OCI-LY1 (cell line): ENCODE results near the gene AGAP3.

Source experiments
- H2AFZ ChIP-seq: fragments of 200-600 bp; sonication (generic), shearing (Covaris generic); 2 replicates; pipeline ENCODE4 v1.6.0; 2014; ENCODE audit warnings: antibody characterized with exemption, mild to moderate bottlenecking, low read length
- H3F3A ChIP-seq: fragments of 200-600 bp; sonication (generic), shearing (Covaris generic); 2 replicates; pipeline ENCODE4 v1.6.0; 2014; ENCODE audit warnings: mild to moderate bottlenecking, antibody characterized with exemption, low read length, moderate library complexity; ENCODE audit not compliant: insufficient read depth
- H3K27ac ChIP-seq: fragments of 200-600 bp; sonication (generic); 2 replicates; pipeline ENCODE4 v1.5.1; 2014; ENCODE audit warnings: low read length, mixed run types, mild to moderate bottlenecking, low read depth; ENCODE audit not compliant: poor library complexity, severe bottlenecking
- H3K27me3 ChIP-seq: fragments of 200-600 bp; sonication (generic); 2 replicates; pipeline ENCODE4 v1.6.0; 2014; ENCODE audit warnings: antibody characterized with exemption, mild to moderate bottlenecking, low read length, moderate library complexity; ENCODE audit not compliant: insufficient read depth
- H3K36me3 ChIP-seq: fragments of 200-600 bp; sonication (generic); 2 replicates; pipeline ENCODE4 v1.6.1; 2014; ENCODE audit warnings: mild to moderate bottlenecking, antibody characterized with exemption, low read length, moderate library complexity, mixed read lengths; ENCODE audit not compliant: insufficient read depth
- H3K4me1 ChIP-seq: fragments of 200-600 bp; sonication (generic); 2 replicates; pipeline ENCODE4 v1.5.1; 2014; ENCODE audit warnings: mild to moderate bottlenecking, low read length, moderate library complexity; ENCODE audit not compliant: insufficient read depth, severe bottlenecking
- H3K4me2 ChIP-seq: fragments of 200-600 bp; sonication (generic), shearing (Covaris generic); 2 replicates; pipeline ENCODE4 v1.6.1; 2014; ENCODE audit warnings: low read length
- H3K4me3 ChIP-seq: fragments of 200-600 bp; sonication (generic); 2 replicates; pipeline ENCODE4 v1.5.1; 2014; ENCODE audit warnings: low read length, low read depth, mild to moderate bottlenecking, mixed read lengths; ENCODE audit not compliant: poor library complexity, severe bottlenecking
- H3K79me2 ChIP-seq: fragments of 200-600 bp; shearing (Covaris generic); 2 replicates; pipeline ENCODE4 v1.6.1; 2016; ENCODE audit warnings: mixed run types, low read length, mixed read lengths; ENCODE audit not compliant: insufficient read depth
- H3K9ac ChIP-seq: fragments of 200-600 bp; sonication (generic), shearing (Covaris generic); 2 replicates; pipeline ENCODE4 v1.6.1; 2014; ENCODE audit warnings: mild to moderate bottlenecking, low read length, mixed read lengths
- H3K9me2 ChIP-seq: fragments of 200-600 bp; sonication (generic), shearing (Covaris generic); 2 replicates; pipeline ENCODE4 v1.6.1; 2014; ENCODE audit warnings: low read depth, mild to moderate bottlenecking, low read length, mixed read lengths
- H3K9me3 ChIP-seq: fragments of 200-600 bp; shearing (Covaris generic); 2 replicates; pipeline ENCODE4 v1.6.1; 2014; ENCODE audit warnings: low read length, mixed read lengths
- H4K20me1 ChIP-seq: fragments of 200-600 bp; sonication (generic), shearing (Covaris generic); 2 replicates; pipeline ENCODE4 v1.6.0; 2016; ENCODE audit warnings: mild to moderate bottlenecking, low read length; ENCODE audit not compliant: insufficient read depth
- CTCF ChIP-seq: fragments of 200-600 bp; sonication (generic), shearing (Covaris generic); IDR thresholded peaks from 2 replicates; pipeline ENCODE4 v1.5.1; 2017; ENCODE audit warnings: mild to moderate bottlenecking, antibody characterized with exemption, low read length, moderate library complexity, mixed read lengths
- EZH2 ChIP-seq: fragments of 200-600 bp; sonication (generic), shearing (Covaris generic); IDR thresholded peaks from 2 replicates; pipeline ENCODE4 v1.8.0; 2017; ENCODE audit warnings: borderline replicate concordance, mixed run types, mild to moderate bottlenecking, antibody characterized with exemption, low read length, moderate library complexity, mixed read lengths

The AGAP3 gene

GRCh38 chr7:151118108-151119054 is 32.1 kb downstream of the AGAP3 start:
- Histone ChIP-seq H3F3A (no peaks in the 10 kb centered on the region), H3K27ac (no peak overlapping the region), H3K4me1 (peaks cover 9% of the 10 kb centered on the region), H3K79me2 (no peaks in the 10 kb centered on the region), H3K9me2 (no peaks in the 10 kb centered on the region), H3K4me3 (no peak overlapping the region), H3K27me3 (no peaks in the 10 kb centered on the region), H3K36me3 (no peaks in the 10 kb centered on the region), H3K9ac (no peak overlapping the region), H4K20me1 (no peaks in the 10 kb centered on the region), H3K9me3 (no peaks in the 10 kb centered on the region), H3K4me2 (peak overlapping the region; percentile 5; the same call in 1 of the 2 replicates), H2AFZ (no peak overlapping the region)
- TF ChIP-seq EZH2 (no peak), CTCF (no peak)

GRCh38 chr7:151119055-151119415 is 32.8 kb downstream of the AGAP3 start:
- H3K9me2 ChIP-seq, result no peaks in the 10 kb centered on the region
- peaks cover 9% of the 10 kb centered on the region for H3K4me1 ChIP-seq
- H3K36me3 ChIP-seq, result no peaks in the 10 kb centered on the region
- no peaks in the 10 kb centered on the region for H3K79me2 ChIP-seq
- no peaks in the 10 kb centered on the region for H3K27me3 ChIP-seq
- H2AFZ ChIP-seq, result no peak overlapping the region
- H3K4me2 ChIP-seq, result no peak overlapping the region
- no peak for TF ChIP-seq EZH2
- no peak for TF ChIP-seq CTCF
- H4K20me1 ChIP-seq, result no peaks in the 10 kb centered on the region
- H3K27ac ChIP-seq, result no peak overlapping the region
- no peak overlapping the region for H3K9ac ChIP-seq
- no peak overlapping the region for H3K4me3 ChIP-seq
- no peaks in the 10 kb centered on the region for H3F3A ChIP-seq
- H3K9me3 ChIP-seq, result no peaks in the 10 kb centered on the region

GRCh38 chr7:151119902-151120301 is 33.6 kb downstream of the AGAP3 start:
- no peak for TF ChIP-seq CTCF
- no peak for TF ChIP-seq EZH2
- no peaks in the 10 kb centered on the region for H4K20me1 ChIP-seq
- H3K36me3 ChIP-seq, result no peaks in the 10 kb centered on the region
- H3F3A ChIP-seq, result no peaks in the 10 kb centered on the region
- H3K9me3 ChIP-seq, result no peaks in the 10 kb centered on the region
- H3K4me1 ChIP-seq, result peaks cover 9% of the 10 kb centered on the region
- no peaks in the 10 kb centered on the region for H3K79me2 ChIP-seq
- H3K9me2 ChIP-seq, result no peaks in the 10 kb centered on the region
- H3K9ac ChIP-seq, result no peak overlapping the region
- H3K27me3 ChIP-seq, result no peaks in the 10 kb centered on the region
- H3K4me2 ChIP-seq, result no peak overlapping the region
- H3K27ac ChIP-seq, result no peak overlapping the region
- H2AFZ ChIP-seq, result no peak overlapping the region
- no peak overlapping the region for H3K4me3 ChIP-seq
